ENCODE data around the gene UBE2QL1. TPM values are rescaled to one million over a fixed set of nuclear protein-coding genes. Genes with fewer than 3 reads are reported as not detected.

Gene UBE2QL1
- total RNA-seq, 4 donors from 2014 or later = 0.22 to 1.0 (median 0.50) TPM

GRCh38 chr5:6427694-6428093 is 21.0 kb upstream of the UBE2QL1 start:
- Histone ChIP-seq H3K36me3 (no peaks in the 10 kb centered on the region), H3K4me1 (no peaks in the 10 kb centered on the region), H3K27ac (no peak overlapping the region), H3K27me3 (no peaks in the 10 kb centered on the region), H3K9me3 (no peaks in the 10 kb centered on the region), H3K4me3 (no peak overlapping the region)
- TF ChIP-seq, protein P1, sequence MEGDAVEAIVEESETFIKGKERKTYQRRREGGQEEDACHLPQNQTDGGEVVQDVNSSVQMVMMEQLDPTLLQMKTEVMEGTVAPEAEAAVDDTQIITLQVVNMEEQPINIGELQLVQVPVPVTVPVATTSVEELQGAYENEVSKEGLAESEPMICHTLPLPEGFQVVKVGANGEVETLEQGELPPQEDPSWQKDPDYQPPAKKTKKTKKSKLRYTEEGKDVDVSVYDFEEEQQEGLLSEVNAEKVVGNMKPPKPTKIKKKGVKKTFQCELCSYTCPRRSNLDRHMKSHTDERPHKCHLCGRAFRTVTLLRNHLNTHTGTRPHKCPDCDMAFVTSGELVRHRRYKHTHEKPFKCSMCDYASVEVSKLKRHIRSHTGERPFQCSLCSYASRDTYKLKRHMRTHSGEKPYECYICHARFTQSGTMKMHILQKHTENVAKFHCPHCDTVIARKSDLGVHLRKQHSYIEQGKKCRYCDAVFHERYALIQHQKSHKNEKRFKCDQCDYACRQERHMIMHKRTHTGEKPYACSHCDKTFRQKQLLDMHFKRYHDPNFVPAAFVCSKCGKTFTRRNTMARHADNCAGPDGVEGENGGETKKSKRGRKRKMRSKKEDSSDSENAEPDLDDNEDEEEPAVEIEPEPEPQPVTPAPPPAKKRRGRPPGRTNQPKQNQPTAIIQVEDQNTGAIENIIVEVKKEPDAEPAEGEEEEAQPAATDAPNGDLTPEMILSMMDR (IDR thresholded peaks at IDR 0.05) = no peak
- TF ChIP-seq EP300 (IDR thresholded peaks at IDR 0.05) = no peak
- TF ChIP-seq POLR2A (IDR thresholded peaks at IDR 0.05) = no peak
- WGBS, 2 donors = 82 to 86% methylated on average over 4 of the region's 4 CpGs
- DNase-seq (ENCODE audit: low spot score in 2 of 2) = no peak

GRCh38 chr5:6430418-6431028 is 18.1 kb upstream of the UBE2QL1 start:
- Histone ChIP-seq H3K27ac (no peak overlapping the region), H3K36me3 (no peaks in the 10 kb centered on the region), H3K4me3 (no peak overlapping the region), H3K9me3 (no peaks in the 10 kb centered on the region), H3K27me3 (no peaks in the 10 kb centered on the region), H3K4me1 (no peaks in the 10 kb centered on the region)
- WGBS, 2 donors = 63 to 65% methylated on average over 10 of the region's 10 CpGs
- no peak for DNase-seq (ENCODE audit: low spot score in 2 of 2)
- TF ChIP-seq EP300 (IDR thresholded peaks at IDR 0.05) (no peak), POLR2A (IDR thresholded peaks at IDR 0.05) (no peak)
- TF ChIP-seq, protein P1 (IDR thresholded peaks at IDR 0.05) = no peak

GRCh38 chr5:6431214-6432195 is 17.2 kb upstream of the UBE2QL1 start:
- H3K36me3 ChIP-seq = no peaks in the 10 kb centered on the region
- no peak overlapping the region for H3K4me3 ChIP-seq
- no peaks in the 10 kb centered on the region for H3K9me3 ChIP-seq
- H3K27ac ChIP-seq = no peak overlapping the region
- no peaks in the 10 kb centered on the region for H3K4me1 ChIP-seq
- TF ChIP-seq POLR2A (IDR thresholded peaks at IDR 0.05) (no peak), EP300 (IDR thresholded peaks at IDR 0.05) (no peak)
- TF ChIP-seq, protein P1 (IDR thresholded peaks at IDR 0.05) = no peak
- DNase-seq (ENCODE audit: low spot score in 2 of 2) = no peak
- 81 to 84% methylated on average over 6 of the region's 6 CpGs for WGBS, 2 donors
- H3K27me3 ChIP-seq = no peaks in the 10 kb centered on the region

DNA sequence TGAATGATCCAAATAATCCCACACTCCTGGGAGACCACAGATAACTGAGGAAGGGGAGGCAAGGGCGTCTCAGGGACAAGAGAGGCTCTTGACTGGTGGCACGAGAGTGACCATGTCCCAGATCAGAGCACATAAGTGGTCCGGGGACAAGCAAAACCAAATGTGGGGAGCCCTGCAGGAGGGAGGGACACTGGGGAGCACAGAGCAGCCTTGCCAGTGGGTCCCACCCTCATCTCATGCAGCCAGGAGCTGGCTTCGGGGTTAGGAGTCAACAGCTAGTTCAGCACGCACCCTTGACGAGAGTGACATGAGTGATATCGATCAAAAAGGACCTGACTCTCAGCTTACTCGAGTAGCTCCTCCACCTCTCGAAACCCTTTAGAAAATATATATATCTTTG is 16.5 kb upstream of the UBE2QL1 start:
- no peak for DNase-seq (ENCODE audit: low spot score in 2 of 2)
- TF ChIP-seq EP300 (IDR thresholded peaks at IDR 0.05) (no peak), POLR2A (IDR thresholded peaks at IDR 0.05) (no peak)
- TF ChIP-seq, protein P1 (IDR thresholded peaks at IDR 0.05) = no peak
- WGBS, 2 donors = 82 to 86% methylated on average over 9 of the region's 9 CpGs
- no peaks in the 10 kb centered on the region for H3K4me1 ChIP-seq
- no peaks in the 10 kb centered on the region for H3K27me3 ChIP-seq
- H3K9me3 ChIP-seq = no peaks in the 10 kb centered on the region
- no peaks in the 10 kb centered on the region for H3K36me3 ChIP-seq
- no peak overlapping the region for H3K4me3 ChIP-seq
- no peak overlapping the region for H3K27ac ChIP-seq

GRCh38 chr5:6434731-6435130 is 13.9 kb upstream of the UBE2QL1 start:
- TF ChIP-seq, protein P1 (IDR thresholded peaks at IDR 0.05) = no peak
- TF ChIP-seq EP300 (IDR thresholded peaks at IDR 0.05) (no peak), POLR2A (IDR thresholded peaks at IDR 0.05) (no peak)
- Histone ChIP-seq H3K9me3 (peaks cover 0 to 15% (median 0%) of the 10 kb centered on the region in 4 donors), H3K36me3 (no peaks in the 10 kb centered on the region), H3K4me1 (no peaks in the 10 kb centered on the region), H3K27me3 (no peaks in the 10 kb centered on the region), H3K4me3 (no peak overlapping the region), H3K27ac (no peak overlapping the region)
- 74 to 79% methylated on average over 14 of the region's 14 CpGs for WGBS, 2 donors
- no peak for DNase-seq (ENCODE audit: low spot score in 2 of 2)

All from tibial nerve (tissue), 4 donors.